Tibial artery (tissue), 4 donors: ENCODE measurements around the gene PDLIM4.
A peak's percentile ranks its signal among the peaks of the same experiment; 100 is the strongest.

Source experiments
- DNase-seq, 2 donors: peaks; one replicate each; pipeline ENCODE4 v3.0.0-alpha.2; 2019
- H3K27ac ChIP-seq, 2 donors: fragments of 200-600 bp; sonication (generic) in 1 of 2; 1 replicate in 1 of 2; 2 replicates in 1 of 2; pipeline ENCODE4 v1.5.1; 2018 to 2019; ENCODE audit warnings: mild to moderate bottlenecking in 1 of 2
- H3K27me3 ChIP-seq, 2 donors: fragments of 200-600 bp; sonication (generic) in 1 of 2; one replicate each; pipeline versions ENCODE4 v1.5.1 to v1.6.0; 2016 to 2019
- H3K36me3 ChIP-seq, 3 donors: fragments of 200-600 bp; sonication (generic) in 2 of 3; one replicate each; pipeline ENCODE4 v1.5.1; 2016 to 2019; ENCODE audit warnings: mild to moderate bottlenecking in 2 of 3
- H3K4me1 ChIP-seq, 4 donors: fragments of 200-600 bp; sonication (generic) in 2 of 4; 1 replicate in 3 of 4; 2 replicates in 1 of 4; pipeline ENCODE4 v1.5.1; 2016 to 2019
- H3K4me3 ChIP-seq, 2 donors: fragments of 200-600 bp; sonication (generic) in 1 of 2; 1 replicate in 1 of 2; 2 replicates in 1 of 2; pipeline ENCODE4 v1.5.1; 2018 to 2019; ENCODE audit warnings: mild to moderate bottlenecking in 2 of 2
- H3K9me3 ChIP-seq, 3 donors: fragments of 200-600 bp; sonication (generic) in 1 of 3; one replicate each; pipeline ENCODE4 v1.5.1; 2016 to 2019
- CTCF ChIP-seq, 2 experiments: fragments of 200-600 bp in 1 of 2; fragments of 450-650 bp in 1 of 2; IDR thresholded peaks; one replicate each; pipeline ENCODE4 v1.5.1; 2017 to 2019; ENCODE audit warnings: antibody characterized with exemption in 2 of 2, mild to moderate bottlenecking in 1 of 2, moderate library complexity in 1 of 2
- intact Hi-C: fragments of 100-400 bp; cut with DNase I; formaldehyde crosslinking; loops from one replicate; pipeline ENCODE4 v1.15.0; 2023; ENCODE audit warnings: low total_unique reads

PDLIM4 gene

GRCh38 chr5:132253452-132254320 lies 3.8 kb upstream of the PDLIM4 start:
- peak overlapping the region; percentile 62 to 95 for H3K27ac ChIP-seq
- no peaks in the 10 kb centered on the region for H3K9me3 ChIP-seq
- no peaks in the 10 kb centered on the region for H3K27me3 ChIP-seq
- intact Hi-C loops, result no loop called here
- no peak overlapping the region for H3K4me3 ChIP-seq
- TF ChIP-seq CTCF (IDR thresholded peaks at IDR 0.05), result no peak
- no peaks in the 10 kb centered on the region for H3K36me3 ChIP-seq
- no peak for DNase-seq
- H3K4me1 ChIP-seq, result peaks cover 0 to 42% (median 29%) of the 10 kb centered on the region in 4 donors

- Histone ChIP-seq H3K27me3 (no peaks in the 10 kb centered on the region), H3K4me3 (no peak overlapping the region), H3K27ac (peak overlapping the region; percentile 62 to 95), H3K36me3 (no peaks in the 10 kb centered on the region), H3K9me3 (no peaks in the 10 kb centered on the region), H3K4me1 (peaks cover 0 to 50% (median 35%) of the 10 kb centered on the region in 4 donors)
- no peak for TF ChIP-seq CTCF (IDR thresholded peaks at IDR 0.05)
- intact Hi-C loops, result no loop called here
- peak in 1 of 2 donors; percentile 90 for DNase-seq
Measured at GRCh38 chr5:132254321-132254977, 3.0 kb upstream of the PDLIM4 start.

GRCh38 chr5:132256086-132256782 lies 1.3 kb upstream of the PDLIM4 start:
- H3K4me1 ChIP-seq, result peaks cover 0 to 67% (median 52%) of the 10 kb centered on the region in 4 donors
- TF ChIP-seq CTCF (IDR thresholded peaks at IDR 0.05), result no peak
- no peaks in the 10 kb centered on the region for H3K27me3 ChIP-seq
- intact Hi-C loops, result no loop called here
- H3K27ac ChIP-seq, result peak overlapping the region in 1 of 2 donors; percentile 95
- no peaks in the 10 kb centered on the region for H3K36me3 ChIP-seq
- H3K9me3 ChIP-seq, result no peaks in the 10 kb centered on the region
- H3K4me3 ChIP-seq, result no peak overlapping the region
- peak in 1 of 2 donors; percentile 8 for DNase-seq

- H3K27ac ChIP-seq, result peak overlapping the region; percentile 95 to 96
- no peaks in the 10 kb centered on the region for H3K36me3 ChIP-seq
- no peaks in the 10 kb centered on the region for H3K9me3 ChIP-seq
- intact Hi-C loops, result no loop called here
- no peak for TF ChIP-seq CTCF (IDR thresholded peaks at IDR 0.05)
- peak overlapping the region; percentile 70 to 77 for H3K4me3 ChIP-seq
- H3K27me3 ChIP-seq, result no peaks in the 10 kb centered on the region
- no peak for DNase-seq
- H3K4me1 ChIP-seq, result peaks cover 0 to 73% (median 57%) of the 10 kb centered on the region in 4 donors
Measured at GRCh38 chr5:132256783-132257130, 739 bp upstream of the PDLIM4 start.

- H3K4me1 ChIP-seq, result peaks cover 0 to 88% (median 67%) of the 10 kb centered on the region in 4 donors
- peaks cover 0 to 11% (median 0%) of the 10 kb centered on the region in 3 donors for H3K36me3 ChIP-seq
- TF ChIP-seq CTCF (IDR thresholded peaks at IDR 0.05), result no peak
- no peaks in the 10 kb centered on the region for H3K9me3 ChIP-seq
- DNase-seq, result peak in 1 of 2 donors; percentile 80
- H3K27me3 ChIP-seq, result no peaks in the 10 kb centered on the region
- intact Hi-C loops, result no loop called here
- H3K4me3 ChIP-seq, result peak overlapping the region; percentile 70 to 77
- peak overlapping the region; percentile 95 to 96 for H3K27ac ChIP-seq
Measured at GRCh38 chr5:132258102-132259068, 889 bp downstream of the PDLIM4 start.
